ENCODE measurements around the gene CNTN4.

GRCh38 chr3:2623436-2623835 lies 524.8 kb downstream of the CNTN4 start:
- TF ChIP-seq, protein P1, sequence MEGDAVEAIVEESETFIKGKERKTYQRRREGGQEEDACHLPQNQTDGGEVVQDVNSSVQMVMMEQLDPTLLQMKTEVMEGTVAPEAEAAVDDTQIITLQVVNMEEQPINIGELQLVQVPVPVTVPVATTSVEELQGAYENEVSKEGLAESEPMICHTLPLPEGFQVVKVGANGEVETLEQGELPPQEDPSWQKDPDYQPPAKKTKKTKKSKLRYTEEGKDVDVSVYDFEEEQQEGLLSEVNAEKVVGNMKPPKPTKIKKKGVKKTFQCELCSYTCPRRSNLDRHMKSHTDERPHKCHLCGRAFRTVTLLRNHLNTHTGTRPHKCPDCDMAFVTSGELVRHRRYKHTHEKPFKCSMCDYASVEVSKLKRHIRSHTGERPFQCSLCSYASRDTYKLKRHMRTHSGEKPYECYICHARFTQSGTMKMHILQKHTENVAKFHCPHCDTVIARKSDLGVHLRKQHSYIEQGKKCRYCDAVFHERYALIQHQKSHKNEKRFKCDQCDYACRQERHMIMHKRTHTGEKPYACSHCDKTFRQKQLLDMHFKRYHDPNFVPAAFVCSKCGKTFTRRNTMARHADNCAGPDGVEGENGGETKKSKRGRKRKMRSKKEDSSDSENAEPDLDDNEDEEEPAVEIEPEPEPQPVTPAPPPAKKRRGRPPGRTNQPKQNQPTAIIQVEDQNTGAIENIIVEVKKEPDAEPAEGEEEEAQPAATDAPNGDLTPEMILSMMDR (IDR thresholded peaks at IDR 0.05), result no peak
- TF ChIP-seq POLR2A (IDR thresholded peaks at IDR 0.05), result no peak

Data from right lobe of liver (tissue), 4 donors.